ENCODE measurements around the gene TNPO2.

Gene TNPO2

GRCh38 chr19:12723641-12724426 lies at the start of gene TNPO2:
Gene TNPO2, minus strand, starts transcription at chr19:12723932. Its CDS starts 2,955 bp downstream, at chr19:12720977.
- peak; percentile 46 for DNase-seq (ENCODE audit: low read depth)
- H3K4me3 ChIP-seq (ENCODE audit: low read length) = peak within 1 kb of the TSS; percentile 86
- TF ChIP-seq CTCF (conservative IDR thresholded peaks at IDR 0.05; ENCODE audit: low read length) = no peak

GRCh38 chr19:12772323-12772722 lies 48.6 kb upstream of the TNPO2 start:
- H3K4me3 ChIP-seq (ENCODE audit: low read length) = no peak overlapping the region
- no peak for DNase-seq (ENCODE audit: low read depth)
- TF ChIP-seq CTCF (conservative IDR thresholded peaks at IDR 0.05; ENCODE audit: low read length) = no peak

GRCh38 chr19:12770922-12771321 lies 47.2 kb upstream of the TNPO2 start:
- H3K4me3 ChIP-seq (ENCODE audit: low read length) = no peak overlapping the region
- TF ChIP-seq CTCF (conservative IDR thresholded peaks at IDR 0.05; ENCODE audit: low read length) = no peak
- no peak for DNase-seq (ENCODE audit: low read depth)

- no peak overlapping the region for H3K4me3 ChIP-seq (ENCODE audit: low read length)
- DNase-seq (ENCODE audit: low read depth) = no peak
- no peak for TF ChIP-seq CTCF (conservative IDR thresholded peaks at IDR 0.05; ENCODE audit: low read length)
Observed at GRCh38 chr19:12769689-12770088, 46.0 kb upstream of the TNPO2 start.

GRCh38 chr19:12767666-12768065 lies 43.9 kb upstream of the TNPO2 start:
- TF ChIP-seq CTCF (conservative IDR thresholded peaks at IDR 0.05; ENCODE audit: low read length) = no peak
- H3K4me3 ChIP-seq (ENCODE audit: low read length) = no peak overlapping the region
- no peak for DNase-seq (ENCODE audit: low read depth)

GRCh38 chr19:12767150-12767549 lies 43.4 kb upstream of the TNPO2 start:
- no peak for TF ChIP-seq CTCF (conservative IDR thresholded peaks at IDR 0.05; ENCODE audit: low read length)
- no peak overlapping the region for H3K4me3 ChIP-seq (ENCODE audit: low read length)
- DNase-seq (ENCODE audit: low read depth) = no peak

GRCh38 chr19:12766051-12766521 lies 42.4 kb upstream of the TNPO2 start:
- DNase-seq (ENCODE audit: low read depth) = peak; percentile 63
- TF ChIP-seq CTCF (conservative IDR thresholded peaks at IDR 0.05; ENCODE audit: low read length) = peak; percentile 51
- H3K4me3 ChIP-seq (ENCODE audit: low read length) = peak overlapping the region; percentile 58

Data from AG10803 (cell line).